Hepatocyte (in vitro differentiated cells): ENCODE data around the gene IQCF2. TPM values are rescaled to one million over a fixed set of nuclear protein-coding genes. Genes with fewer than 3 reads are reported as not detected.

Experiments used
- DNase-seq: peaks from one replicate; pipeline ENCODE4 v3.0.0-alpha.2; 2016; ENCODE audit warnings: low spot score
- H2AFZ ChIP-seq: fragments of 200-600 bp; sonication (generic); 2 replicates; pipeline ENCODE4 v1.6.0; 2016; ENCODE audit warnings: antibody characterized with exemption, mild to moderate bottlenecking
- H3K27ac ChIP-seq: fragments of 200-600 bp; sonication (generic); 2 replicates; pipeline ENCODE4 v1.5.1; 2016; ENCODE audit warnings: mild to moderate bottlenecking
- H3K27me3 ChIP-seq: fragments of 200-600 bp; sonication (generic); 2 replicates; pipeline ENCODE4 v1.6.1; 2016
- H3K36me3 ChIP-seq: fragments of 200-600 bp; sonication (generic); replicated peaks from 2 replicates; pipeline ENCODE4 v1.5.1; 2016; ENCODE audit warnings: low read depth; ENCODE audit not compliant: insufficient read depth
- H3K4me1 ChIP-seq: fragments of 200-600 bp; sonication (generic); 2 replicates; pipeline ENCODE4 v1.5.1; 2016; ENCODE audit warnings: mild to moderate bottlenecking, moderate library complexity; ENCODE audit not compliant: insufficient read depth
- H3K4me2 ChIP-seq: fragments of 200-600 bp; sonication (generic); 2 replicates; pipeline ENCODE4 v1.6.0; 2016
- H3K4me3 ChIP-seq: fragments of 200-600 bp; sonication (generic); 2 replicates; pipeline ENCODE4 v1.5.1; 2016; ENCODE audit warnings: mild to moderate bottlenecking
- H3K79me2 ChIP-seq: fragments of 200-600 bp; sonication (generic); 2 replicates; pipeline ENCODE4 v1.6.0; 2017; ENCODE audit warnings: mild to moderate bottlenecking
- H3K9me2 ChIP-seq: fragments of 200-600 bp; sonication (generic); replicated peaks from 2 replicates; pipeline ENCODE4 v1.6.0; 2017; ENCODE audit warnings: mild to moderate bottlenecking; ENCODE audit not compliant: insufficient read depth
- H3K9me3 ChIP-seq: fragments of 200-600 bp; sonication (generic); 2 replicates; pipeline ENCODE4 v1.5.1; 2016; ENCODE audit warnings: low read depth, mild to moderate bottlenecking
- H4K20me1 ChIP-seq: fragments of 200-600 bp; sonication (generic); 2 replicates; pipeline ENCODE4 v1.6.0; 2016; ENCODE audit warnings: mild to moderate bottlenecking; ENCODE audit not compliant: insufficient read depth, poor library complexity, severe bottlenecking
- CTCF ChIP-seq: fragments of 200-600 bp; sonication (generic); IDR thresholded peaks from 2 replicates; pipeline ENCODE4 v1.5.1; 2016; ENCODE audit warnings: antibody characterized with exemption, mild to moderate bottlenecking; ENCODE audit not compliant: poor library complexity
- EZH2 ChIP-seq: fragments of 200-600 bp; sonication (generic); IDR thresholded peaks from 2 replicates; pipeline ENCODE4 v1.6.1; 2016; ENCODE audit warnings: antibody characterized with exemption, mild to moderate bottlenecking, borderline replicate concordance
- EZH2phosphoT487 ChIP-seq: fragments of 200-600 bp; sonication (generic); IDR thresholded peaks from one replicate; pipeline ENCODE4 v1.6.1; 2018; ENCODE audit warnings: antibody characterized with exemption, mild to moderate bottlenecking, low read depth, moderate library complexity; ENCODE audit not compliant: unreplicated experiment, severe bottlenecking
- WGBS: methylation state at CpG from one replicate; pipeline ENCODE4 v1.1.6; 2016; ENCODE audit warnings: low lambda C conversion rate; ENCODE audit errors: missing lambda C conversion rate; 5-methylcytosine and 5-hydroxymethylcytosine counted together
- polyA plus RNA-seq: library from polyadenylated mRNA; unstranded; fragments of >200 nt; fragmentation: Nextera tagmentation; extraction: Ambion mirVana; gene quantifications from 2 replicates; pipeline ENCODE4 v1.2.1, GENCODE V29; 2016
- total RNA-seq: library from RNA; depleted of rRNA; stranded (reverse); fragments of >200 nt; gene quantifications from 2 replicates; pipeline ENCODE4 v1.2.3, GENCODE V29; 2014

IQCF2 gene
- total and polyA plus RNA-seq, 2 experiments from 2014 or later: not detected

DNA sequence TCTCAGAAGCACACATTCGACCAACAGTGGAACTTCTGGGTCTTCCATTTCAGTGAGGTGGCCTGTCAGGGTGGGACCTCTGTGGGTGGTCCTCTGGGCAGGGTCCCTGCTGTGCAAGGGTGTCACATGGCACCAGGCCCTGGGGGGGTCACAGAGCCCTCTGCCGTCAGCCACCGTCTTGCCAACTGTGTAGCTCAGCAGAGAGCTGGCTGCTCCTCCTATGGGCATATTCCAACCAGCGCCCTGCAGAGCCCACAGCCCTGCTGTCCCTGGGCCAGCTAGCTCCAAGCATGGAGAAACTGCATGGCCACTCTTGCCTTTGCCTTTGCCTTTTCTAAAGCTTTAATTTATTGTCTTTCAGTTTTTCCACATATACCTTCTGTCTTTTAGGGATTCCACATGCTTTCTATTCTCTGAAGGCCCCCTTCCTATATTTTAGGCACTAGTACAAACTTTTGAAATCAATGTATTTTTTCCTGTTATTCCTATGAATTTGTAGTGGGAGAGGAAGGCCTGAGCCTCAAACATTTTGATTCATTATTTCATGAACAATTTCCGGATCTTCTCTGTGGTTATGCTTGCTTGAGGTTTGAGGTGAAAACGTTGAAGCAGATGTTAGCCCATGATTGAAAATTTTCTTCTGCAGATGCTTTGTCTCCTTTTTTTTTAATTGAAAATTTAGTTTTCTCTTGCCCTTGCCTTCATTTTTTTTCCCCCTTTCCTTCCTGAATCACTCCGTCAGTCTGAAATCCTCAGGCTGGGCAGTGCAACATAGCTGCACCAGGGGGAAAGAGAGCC lies 30.0 kb downstream of the IQCF2 start:
- TF ChIP-seq EZH2 (no peak), CTCF (no peak), EZH2phosphoT487 (no peak)
- Histone ChIP-seq H3K79me2 (no peaks in the 10 kb centered on the region), H3K4me1 (no peaks in the 10 kb centered on the region), H3K4me3 (no peak overlapping the region), H3K36me3 (no peaks in the 10 kb centered on the region), H3K9me3 (no peaks in the 10 kb centered on the region), H4K20me1 (no peaks in the 10 kb centered on the region), H3K27ac (no peak overlapping the region), H3K4me2 (no peak overlapping the region), H3K27me3 (no peaks in the 10 kb centered on the region), H3K9me2 (no peaks in the 10 kb centered on the region), H2AFZ (no peak overlapping the region)
- no peak for DNase-seq
- WGBS: 82% methylated on average over 7 of the region's 7 CpGs

GRCh38 chr3:51894391-51894790 lies 33.0 kb downstream of the IQCF2 start:
- Histone ChIP-seq H3K27ac (no peak overlapping the region), H4K20me1 (no peaks in the 10 kb centered on the region), H3K27me3 (peaks cover 7% of the 10 kb centered on the region), H3K4me1 (no peaks in the 10 kb centered on the region), H3K79me2 (no peaks in the 10 kb centered on the region), H3K36me3 (no peaks in the 10 kb centered on the region), H3K4me2 (no peak overlapping the region), H3K9me2 (no peaks in the 10 kb centered on the region), H3K4me3 (no peak overlapping the region), H3K9me3 (no peaks in the 10 kb centered on the region), H2AFZ (no peak overlapping the region)
- no peak for DNase-seq
- no peak for TF ChIP-seq EZH2phosphoT487
- no peak for TF ChIP-seq CTCF
- no peak for TF ChIP-seq EZH2
- WGBS: 79% methylated on average over 4 of the region's 4 CpGs

- Histone ChIP-seq H4K20me1 (no peaks in the 10 kb centered on the region), H3K9me3 (no peaks in the 10 kb centered on the region), H3K4me1 (no peaks in the 10 kb centered on the region), H2AFZ (no peak overlapping the region), H3K36me3 (no peaks in the 10 kb centered on the region), H3K79me2 (no peaks in the 10 kb centered on the region), H3K4me2 (no peak overlapping the region), H3K9me2 (no peaks in the 10 kb centered on the region), H3K27ac (no peak overlapping the region), H3K4me3 (no peak overlapping the region), H3K27me3 (peaks cover 7% of the 10 kb centered on the region)
- no peak for DNase-seq
- TF ChIP-seq EZH2phosphoT487 (no peak), CTCF (no peak), EZH2 (no peak)
- 95% methylated on average over 16 of the region's 16 CpGs for WGBS
These were observed 33.5 kb downstream of the IQCF2 start for GRCh38 chr3:51894939-51895338.
